GM18517 (cell line): Measurements from ENCODE around the gene SLC49A3.
A peak's percentile ranks its signal among the peaks of the same experiment; 100 is the strongest.
"Not testable (repeated sequence)": the region's sequence is repeated elsewhere in the genome, so short reads cannot be mapped to it uniquely, and the experiment has no call there.

Source experiments
- ATAC-seq: cut with Tn5 transposase; IDR thresholded peaks from one replicate; pipeline ENCODE4 v1.9.1; 2021; ENCODE audit warnings: mild to moderate bottlenecking, moderate library complexity; ENCODE audit not compliant: unreplicated experiment

SLC49A3 gene

DNA sequence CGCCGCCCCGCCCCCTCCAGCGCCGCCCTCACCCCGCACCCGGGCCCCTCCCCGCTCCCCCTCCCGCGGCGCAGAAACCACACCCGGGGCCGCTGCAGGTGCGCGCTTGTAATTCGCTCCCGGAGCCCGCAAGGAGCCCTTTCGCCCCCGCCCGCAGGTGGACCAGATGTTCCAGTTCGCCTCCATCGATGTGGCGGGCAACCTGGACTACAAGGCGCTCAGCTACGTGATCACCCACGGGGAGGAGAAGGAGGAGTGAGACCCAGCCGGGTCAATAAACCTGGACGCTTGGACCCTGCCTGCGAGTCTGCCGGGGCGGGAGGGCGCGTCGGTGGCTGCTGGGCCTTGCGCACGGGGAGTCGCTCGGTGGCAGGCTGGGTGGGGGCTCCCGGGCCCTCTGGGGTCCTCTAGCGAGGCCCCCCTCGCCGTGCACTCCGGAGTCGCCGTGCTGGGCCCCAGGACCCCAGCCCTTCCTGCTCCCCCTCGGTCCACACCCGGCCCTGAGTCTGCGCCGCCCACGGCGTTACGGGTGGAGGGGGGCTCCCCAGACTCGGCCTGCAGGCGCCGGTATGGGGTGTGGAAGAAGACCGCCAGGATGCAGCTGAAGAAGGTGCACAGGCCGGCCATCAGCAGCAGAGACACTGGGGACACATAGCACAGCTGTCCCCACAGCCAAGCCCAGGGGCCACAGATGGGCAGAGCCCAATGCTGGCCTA lies 7.1 kb downstream of the SLC49A3 start:
- no peak for ATAC-seq

DNA sequence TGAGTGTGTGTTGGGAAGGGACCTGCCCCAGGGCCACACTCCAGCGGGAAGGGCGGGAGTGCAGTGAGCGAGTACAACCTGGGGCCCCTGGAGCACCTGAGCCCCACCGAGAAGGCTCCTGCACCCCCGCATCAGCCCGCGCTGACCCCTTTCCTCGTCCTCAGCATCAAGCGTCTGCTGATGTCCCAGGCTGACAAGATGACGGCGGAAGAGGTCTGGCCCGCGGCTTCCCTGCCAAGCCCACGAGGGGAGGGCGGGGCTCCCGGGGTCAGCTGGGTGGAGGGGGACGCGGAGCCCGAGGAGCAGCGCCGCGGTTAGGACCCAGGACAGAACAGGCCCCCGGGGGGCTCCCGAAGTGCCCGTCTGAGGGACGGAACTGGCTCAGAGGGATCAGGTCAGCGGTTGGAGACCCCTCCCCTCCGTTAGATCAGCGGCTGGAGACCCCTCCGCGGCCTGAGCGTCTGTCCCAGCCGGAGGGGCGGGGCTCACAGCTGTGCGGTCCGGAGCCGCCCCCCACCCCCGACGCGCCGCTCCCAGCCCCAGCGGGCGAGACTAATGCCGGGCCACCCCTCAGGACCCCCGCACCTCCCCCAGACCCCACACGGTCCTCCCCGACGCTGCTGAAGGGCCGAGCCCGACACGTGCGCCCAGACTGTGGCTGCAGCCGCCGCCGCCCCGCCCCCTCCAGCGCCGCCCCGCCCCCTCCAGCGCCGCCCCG lies 7.9 kb downstream of the SLC49A3 start:
- ATAC-seq: no peak

DNA sequence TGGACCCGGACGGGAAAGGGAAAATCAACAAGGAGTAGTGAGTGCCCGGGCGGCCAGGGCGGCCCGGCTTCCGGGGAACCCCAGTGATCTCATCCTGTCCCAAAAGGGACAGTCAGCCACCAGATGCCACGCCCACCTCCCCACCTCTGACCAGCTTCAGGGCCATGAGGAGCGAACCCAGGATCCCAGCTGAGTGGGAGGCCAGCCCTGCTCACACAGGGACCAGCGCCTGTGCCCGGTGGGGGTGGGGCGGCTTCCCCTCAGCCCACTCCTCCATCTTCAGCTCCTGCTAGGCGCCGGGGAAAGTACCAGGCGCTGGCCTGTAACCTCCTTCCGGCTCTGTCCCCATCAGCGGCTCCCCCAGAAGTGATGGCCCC lies 8.4 kb downstream of the SLC49A3 start:
- no peak for ATAC-seq

DNA sequence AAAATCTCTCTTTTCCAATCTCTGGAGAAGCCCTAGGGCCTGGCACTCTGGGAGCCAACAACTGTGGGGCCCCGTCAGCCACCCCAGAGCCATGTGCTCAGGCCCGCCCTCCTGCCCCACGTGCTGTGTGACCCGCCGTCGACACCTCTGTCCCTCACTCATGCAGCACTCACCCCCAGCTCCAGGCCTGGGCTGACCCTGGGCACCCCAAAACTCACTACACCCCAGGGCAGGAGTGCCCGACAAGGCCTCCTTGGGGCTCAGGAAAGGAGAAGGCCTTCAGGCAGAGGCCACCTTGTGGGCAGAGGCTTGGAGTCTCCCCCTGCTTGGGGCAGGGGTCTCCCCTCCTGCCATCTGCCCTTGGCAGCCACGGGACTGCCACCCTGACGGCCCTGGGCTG lies 8.9 kb downstream of the SLC49A3 start:
- no peak for ATAC-seq

DNA sequence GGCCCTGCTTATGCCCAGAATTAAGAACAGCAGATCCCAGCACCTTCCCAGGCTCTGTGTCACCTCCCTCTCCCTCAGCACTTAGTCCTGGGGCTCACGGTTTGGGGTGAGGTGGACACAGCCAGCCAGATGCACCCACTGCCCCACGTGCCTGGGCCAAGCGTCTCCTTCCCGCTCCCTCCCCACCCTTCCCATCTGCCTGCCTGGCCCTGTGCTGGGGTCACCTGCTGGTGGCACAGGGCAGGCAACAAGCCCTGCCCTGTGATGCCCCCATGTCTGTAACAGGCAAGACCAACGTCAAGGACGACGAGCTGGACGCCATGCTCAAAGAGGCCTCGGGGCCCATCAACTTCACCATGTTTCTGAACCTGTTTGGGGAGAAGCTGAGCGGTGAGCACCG lies 9.3 kb downstream of the SLC49A3 start:
- no peak for ATAC-seq

DNA sequence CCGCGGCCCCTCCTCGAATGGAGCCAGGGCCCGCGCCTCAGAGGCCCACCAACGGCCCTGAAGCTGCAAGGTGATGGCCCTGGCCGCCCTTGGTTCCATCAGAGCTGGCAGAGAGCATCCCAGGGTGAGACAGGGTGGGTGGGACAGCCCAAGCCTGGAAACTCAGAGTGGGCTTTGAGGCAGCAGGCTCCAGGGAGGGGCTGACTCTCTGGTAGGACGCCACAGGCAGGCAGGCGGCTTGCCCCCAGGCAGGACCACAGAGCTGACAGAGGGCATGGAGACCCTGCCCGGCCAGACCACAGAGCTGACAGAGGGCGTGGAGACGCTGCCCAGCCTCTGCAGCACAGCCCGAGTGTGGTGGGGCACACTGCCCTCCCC lies 9.9 kb downstream of the SLC49A3 start:
- no peak for ATAC-seq

DNA sequence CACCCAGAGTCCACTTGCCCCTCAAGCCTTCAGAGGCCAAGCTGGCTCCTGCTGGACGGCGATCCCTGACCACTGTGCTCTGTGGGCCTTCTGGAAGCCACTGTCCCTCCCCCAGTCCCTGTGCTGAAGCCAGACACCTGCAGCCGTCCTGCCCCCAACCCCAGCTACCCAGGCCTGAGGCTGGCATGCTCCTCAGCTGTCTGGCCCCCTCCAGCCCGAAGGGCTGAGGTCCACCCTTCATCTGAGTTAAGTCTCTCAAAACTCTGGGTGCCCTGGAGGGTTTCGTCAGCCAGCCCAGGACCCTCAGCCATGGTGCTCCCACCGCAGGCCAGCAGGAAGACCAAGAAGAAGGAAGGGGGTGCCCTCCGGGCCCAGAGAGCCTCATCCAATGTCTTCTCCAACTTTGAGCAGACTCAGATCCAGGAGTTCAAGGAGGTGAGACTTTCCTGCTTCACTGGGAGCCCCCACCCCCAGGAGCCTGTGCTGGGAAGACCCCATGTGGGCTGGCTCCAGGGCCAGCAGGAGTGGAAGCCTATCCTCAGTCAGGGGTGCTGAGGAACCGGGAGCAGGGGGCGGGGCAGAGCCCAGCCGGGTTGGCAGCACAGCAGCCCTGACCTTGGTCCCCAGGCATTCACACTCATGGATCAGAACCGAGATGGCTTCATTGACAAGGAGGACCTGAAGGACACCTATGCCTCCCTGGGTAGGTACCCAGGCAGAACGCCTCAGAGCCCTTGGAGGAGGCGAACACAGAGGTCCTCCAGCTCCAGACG lies 10.4 kb downstream of the SLC49A3 start:
- ATAC-seq: no peak

DNA sequence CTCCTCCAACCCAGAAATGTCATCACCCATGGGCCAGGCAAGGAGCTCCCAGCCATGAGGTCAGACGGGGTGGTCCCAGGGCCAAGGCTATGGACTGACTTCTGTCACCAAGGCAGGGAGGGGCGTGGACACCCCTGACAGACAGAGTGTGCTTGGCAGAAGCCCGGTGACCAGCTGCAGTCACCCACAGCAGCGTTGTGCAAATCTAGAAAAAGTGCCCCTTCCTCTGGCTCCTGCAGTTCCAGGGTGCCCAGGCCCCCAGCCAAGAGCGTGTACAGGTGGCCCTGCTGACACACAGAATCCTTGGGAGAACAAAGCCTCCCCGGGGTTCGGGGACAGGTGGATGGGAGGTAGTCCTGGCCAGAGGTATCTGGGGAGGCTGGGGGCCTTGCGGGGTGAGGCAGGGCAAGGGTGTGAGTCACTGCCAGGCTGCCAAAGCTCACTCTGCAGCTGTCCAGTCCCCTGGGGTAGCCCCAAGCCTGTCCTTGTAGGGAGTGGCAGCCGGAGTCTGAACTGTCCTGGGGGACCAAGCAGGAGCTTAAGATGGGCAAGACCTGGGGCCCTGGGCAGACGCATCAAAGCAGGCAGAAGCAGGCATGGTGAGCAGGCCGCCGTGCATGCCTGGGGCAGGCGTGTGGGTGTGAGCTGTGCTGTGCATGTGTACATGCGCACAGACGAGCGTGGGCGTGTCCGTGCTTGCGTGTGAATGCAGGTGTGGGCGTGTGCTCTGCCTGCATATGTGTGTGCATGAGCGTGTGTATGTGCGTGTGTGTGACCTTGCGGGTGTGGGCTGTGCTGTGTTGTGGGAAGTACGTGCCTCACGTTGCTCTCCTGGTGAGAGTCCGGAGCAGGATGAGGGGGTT lies 11.3 kb downstream of the SLC49A3 start:
- no peak for ATAC-seq

DNA sequence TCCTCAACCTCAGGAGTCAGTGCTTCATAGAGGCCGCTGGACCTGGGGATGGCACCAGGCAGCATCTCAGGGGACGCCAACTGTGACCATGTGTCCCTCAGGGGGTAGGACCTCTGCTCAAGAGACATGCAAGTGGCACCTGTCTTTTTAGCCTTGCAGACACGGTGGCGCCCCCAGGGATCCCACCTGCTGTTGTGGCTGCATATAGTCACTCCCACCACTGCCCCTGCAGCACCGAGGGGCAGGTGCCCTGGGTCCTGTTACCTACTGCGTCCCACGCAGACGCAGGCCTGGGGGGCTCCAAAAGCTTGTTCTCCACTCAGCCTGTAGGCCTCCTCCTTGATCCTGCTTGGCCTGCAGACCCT lies 12.1 kb downstream of the SLC49A3 start:
- no peak for ATAC-seq

DNA sequence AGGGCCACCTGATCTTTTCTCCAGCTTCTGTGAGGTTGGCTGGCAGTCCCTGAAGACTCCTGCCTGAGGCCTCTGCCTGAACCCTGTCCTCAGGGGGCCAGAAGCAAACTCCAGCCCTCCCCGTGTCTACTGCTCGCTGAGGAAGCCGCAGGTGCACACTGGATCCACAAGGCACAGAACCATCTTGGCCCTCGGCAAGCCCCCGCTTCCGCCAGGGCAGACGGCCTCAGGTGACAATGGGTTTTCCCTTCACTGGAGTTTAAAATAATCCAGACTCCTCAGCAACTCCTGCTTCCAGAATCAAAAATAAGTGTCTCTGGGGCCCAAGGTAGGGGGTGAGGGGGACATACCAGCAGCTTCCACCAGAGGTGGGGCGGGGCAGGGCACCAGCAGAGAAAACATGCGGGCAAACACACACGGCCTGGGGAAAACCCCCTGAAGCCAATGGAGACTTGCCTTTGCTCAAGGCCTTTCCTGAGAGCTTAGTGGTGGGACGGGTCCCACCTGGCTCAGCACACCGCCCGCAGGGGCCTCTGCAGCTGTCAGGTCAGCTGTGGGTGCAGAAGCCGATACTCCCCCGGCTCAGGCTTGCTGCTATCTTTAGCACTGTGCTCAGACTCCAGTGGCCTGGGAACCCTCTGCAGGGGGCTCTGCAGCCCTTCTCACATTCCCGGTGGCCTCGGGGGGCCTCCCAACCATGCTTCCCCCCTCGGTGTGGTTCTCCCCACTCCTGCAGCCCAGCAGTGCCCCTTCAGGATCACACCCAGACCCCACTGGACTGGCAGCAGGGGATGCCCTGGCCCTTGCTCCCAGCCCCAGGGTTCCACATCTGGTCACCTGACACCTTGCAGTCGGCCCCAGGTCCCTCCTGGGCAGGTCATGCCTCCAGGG lies 12.7 kb downstream of the SLC49A3 start:
- ATAC-seq: no peak

DNA sequence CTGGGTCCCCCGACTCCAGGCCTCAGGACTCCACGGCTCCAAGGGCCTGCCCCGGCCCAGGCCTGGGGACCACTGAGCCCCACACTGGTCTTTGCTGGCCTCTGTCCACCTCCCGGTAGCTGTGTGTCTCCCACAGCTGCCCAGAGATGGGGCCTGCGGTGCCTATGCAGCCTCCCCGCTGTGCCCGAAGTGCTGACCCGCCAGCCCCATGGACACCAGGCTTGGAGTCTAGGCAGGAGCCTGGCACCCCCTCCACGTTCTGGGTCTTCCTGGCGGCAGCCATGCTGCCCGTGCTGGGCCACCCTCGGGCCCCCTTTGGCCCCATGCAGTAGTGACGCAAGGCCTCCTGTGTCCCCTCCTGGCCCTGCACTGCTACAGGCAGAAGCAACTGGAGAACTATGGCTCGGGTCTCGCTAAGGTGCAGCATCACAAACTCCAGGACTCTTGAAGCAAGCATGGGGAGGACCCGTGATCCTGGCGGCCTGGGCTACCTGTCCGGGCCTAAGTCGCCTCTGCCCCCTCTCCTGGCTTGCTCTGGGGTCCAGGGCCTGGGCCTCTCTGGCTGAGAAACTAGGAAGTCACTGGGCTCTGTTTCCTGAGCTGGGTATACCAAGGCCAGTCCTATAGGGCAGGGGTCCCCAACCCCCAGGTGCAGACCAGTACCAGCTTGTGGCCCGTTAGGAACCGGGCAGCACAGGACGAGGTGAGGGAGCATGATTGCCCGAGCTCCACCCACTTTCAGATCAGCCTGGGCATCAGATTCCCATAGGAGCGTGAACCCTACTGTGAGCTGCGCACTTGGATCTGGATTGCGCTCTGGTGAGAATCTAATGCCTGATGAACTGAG lies 13.7 kb downstream of the SLC49A3 start:
- ATAC-seq: no peak

DNA sequence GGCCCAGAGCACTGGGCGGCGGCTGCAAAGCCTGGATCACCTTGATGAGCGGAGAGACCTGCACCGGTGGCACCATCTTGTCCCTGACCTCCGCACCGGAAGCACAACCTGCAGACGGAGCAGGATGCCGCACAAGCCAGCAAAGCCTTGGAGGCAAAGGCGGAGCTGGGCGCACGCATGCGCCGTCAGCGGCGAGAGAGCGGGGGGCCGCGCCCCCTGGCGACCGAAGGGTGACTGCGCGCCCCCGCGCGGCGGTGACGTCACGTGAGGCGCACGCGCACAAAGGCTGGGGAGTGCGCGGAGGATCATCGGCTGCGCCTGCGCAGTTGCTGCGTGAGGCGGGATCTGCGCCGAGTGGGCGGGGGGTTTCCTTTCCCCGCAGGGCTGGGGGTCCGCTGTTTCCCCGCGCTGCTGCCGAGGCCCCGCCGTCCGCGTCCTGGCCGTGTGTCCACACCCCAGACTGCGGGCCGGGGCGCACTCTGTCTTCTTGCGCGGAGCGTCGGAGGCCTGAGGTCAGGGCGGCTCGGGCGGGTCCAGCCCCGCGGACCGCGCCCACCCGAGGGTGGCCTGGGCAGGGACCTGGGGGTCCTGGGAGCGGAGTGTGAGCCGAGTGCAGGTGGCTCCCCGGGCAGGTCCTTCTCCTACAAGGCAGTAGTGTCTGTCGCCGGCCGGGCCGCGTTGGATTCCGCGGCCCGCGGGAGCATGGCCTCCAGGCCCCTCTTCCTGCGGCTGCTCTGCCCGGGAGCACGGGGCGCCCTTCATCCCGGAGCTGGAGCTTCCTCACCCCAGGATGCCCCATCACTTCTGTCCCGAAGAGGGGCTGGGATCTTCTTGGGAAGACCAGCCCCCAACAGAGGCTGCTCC lies 14.5 kb downstream of the SLC49A3 start, which contains the start of the genes ATP5ME and MYL5:
ATP5ME (minus strand) TSS at position 105 of the 864 bp plus-strand sequence; CDS start at position 76, 29 bp downstream.
MYL5 (plus strand) TSS at position 371 of the 864 bp plus-strand sequence. CDS start 3,485 bp downstream, outside the sequence.
- ATAC-seq: peak; percentile 76

DNA sequence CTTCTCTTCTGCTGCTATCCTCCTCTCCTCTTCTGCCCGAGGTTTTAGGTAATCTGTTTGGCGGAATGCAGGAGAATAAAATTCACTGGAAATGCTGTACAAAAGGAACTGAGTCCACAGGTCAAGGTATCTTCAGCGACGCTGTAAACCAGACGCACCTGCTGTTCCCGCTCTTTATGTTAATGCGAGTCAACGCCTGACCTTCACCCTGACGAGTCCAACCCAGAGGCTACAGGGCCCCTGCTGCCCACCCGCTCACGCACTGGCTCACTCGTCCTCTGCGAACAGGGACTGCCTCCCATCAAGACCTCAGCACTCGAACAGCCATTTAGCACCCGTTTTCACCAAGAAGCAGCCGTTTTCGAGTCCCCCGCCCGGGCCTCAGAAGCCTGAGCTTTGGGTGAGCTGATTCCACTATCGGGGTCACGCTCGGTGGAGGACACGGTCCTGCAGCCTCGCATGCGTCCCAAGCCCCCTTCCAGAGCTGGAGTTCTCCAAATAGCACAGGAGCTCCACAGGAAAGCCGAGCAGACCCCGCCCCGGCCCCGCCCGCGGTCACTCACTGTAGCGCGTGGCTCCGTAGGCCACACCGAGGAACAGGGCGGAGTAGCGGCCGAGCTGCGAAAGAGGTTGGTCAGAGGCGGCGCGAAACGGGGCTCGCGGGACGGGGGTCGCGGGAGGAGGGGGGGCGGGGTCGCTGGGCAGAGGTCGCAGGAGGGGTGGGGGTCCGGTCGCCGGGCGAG lies 15.4 kb downstream of the SLC49A3 start:
- no peak for ATAC-seq

DNA sequence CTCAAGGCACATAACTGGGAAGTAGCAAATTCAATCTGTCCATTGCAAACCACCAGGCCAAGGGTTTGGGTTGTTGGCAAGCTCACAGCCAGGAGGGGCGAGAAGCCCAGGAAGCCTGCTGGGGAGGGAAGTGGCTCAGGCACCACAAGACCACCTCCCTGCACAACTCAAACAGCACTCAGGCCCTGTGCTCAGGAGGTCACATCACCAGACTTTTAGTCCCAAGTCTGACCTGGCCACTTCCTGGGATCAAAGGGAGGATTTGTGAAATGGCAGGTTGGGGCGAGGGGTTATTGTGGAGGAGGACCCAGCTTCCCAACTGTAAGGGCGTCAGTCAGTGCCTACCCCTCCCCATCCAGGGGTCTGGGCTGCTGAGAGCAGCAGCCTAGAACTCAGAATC lies 17.2 kb downstream of the SLC49A3 start:
- no peak for ATAC-seq

DNA sequence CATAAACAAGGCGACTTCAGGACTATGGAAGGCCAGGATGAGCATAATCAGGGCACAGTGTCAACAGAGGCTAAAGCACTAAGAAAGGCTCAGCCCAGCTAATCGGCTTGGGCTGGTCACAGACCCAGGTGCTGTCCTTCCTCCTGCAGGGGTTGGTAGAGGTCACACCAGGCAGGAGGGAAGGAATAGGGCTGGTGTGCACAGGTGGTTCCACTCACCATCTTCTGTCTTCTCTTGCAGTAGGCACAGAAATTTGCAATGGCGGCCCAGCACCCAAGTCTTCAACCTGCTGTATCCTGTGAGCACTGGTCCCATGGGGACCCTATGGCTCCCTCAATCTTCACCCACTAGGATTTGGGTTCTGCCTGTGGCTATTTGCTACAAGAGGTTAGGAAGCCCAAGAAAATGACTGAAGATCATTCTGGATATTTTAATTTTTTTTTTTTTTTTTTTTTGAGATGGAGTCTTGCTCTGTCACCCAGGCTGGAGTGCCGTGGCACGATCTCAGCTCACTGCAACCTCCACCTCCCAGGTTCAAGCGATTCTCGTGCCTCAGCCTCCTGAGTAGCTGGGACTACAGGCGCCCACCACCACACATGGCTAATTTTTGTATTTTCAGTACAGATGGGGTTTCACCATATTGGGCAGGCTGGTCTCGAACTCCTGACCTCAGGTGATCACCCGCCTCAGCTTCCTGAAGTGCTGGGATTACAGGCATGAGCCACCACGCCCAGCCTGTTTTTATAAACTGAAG lies 19.0 kb downstream of the SLC49A3 start:
- ATAC-seq: not testable (repeated sequence)

DNA sequence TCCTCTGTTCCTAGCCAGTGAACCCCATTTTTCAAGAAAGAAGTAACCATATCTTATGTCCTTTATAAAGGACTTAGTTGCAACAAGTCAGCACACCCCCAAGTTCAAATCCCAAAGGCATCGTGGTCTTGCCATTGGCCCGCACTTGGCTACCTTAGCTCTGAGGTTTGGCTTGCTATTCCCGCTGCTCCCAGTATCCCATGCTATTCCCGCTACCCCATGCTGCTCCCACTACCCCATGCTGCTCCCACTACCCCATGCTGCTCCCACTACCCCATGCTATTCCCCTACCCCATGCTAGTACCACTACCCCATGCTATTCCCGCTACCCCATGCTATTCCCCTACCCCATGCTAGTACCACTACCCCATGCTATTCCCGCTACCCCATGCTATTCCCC lies 20.7 kb downstream of the SLC49A3 start:
- not testable (repeated sequence) for ATAC-seq

DNA sequence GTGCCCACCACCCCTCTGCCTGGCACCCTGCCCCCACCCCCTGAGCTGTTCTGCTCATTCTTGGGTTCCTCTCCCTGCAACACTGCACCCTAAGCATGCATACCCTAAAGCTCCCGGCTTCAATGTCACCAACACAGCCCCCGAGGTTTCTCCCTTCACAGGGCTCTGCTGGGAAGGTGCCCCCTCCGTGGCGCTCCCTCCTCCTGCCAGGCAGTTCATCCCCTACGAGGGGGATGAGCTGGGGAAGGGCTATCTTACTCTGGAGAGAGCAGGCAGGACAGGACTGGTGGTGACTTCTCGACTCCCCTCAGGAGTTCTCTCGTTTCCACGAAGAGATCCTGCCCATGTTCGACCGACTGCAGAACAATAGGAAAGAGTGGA lies 21.4 kb downstream of the SLC49A3 start:
- ATAC-seq: no peak
